ENCODE results near the gene TPSD1.
A peak's percentile ranks its signal among the peaks of the same experiment; 100 is the strongest.
"Not testable (repeated sequence)": the region's sequence is repeated elsewhere in the genome, so short reads cannot be mapped to it uniquely, and the experiment has no call there.

Gene TPSD1

GRCh38 chr16:1281517-1281916 is 25.6 kb downstream of the TPSD1 start:
- DNase-seq (ENCODE audit: low spot score) = no peak

DNA sequence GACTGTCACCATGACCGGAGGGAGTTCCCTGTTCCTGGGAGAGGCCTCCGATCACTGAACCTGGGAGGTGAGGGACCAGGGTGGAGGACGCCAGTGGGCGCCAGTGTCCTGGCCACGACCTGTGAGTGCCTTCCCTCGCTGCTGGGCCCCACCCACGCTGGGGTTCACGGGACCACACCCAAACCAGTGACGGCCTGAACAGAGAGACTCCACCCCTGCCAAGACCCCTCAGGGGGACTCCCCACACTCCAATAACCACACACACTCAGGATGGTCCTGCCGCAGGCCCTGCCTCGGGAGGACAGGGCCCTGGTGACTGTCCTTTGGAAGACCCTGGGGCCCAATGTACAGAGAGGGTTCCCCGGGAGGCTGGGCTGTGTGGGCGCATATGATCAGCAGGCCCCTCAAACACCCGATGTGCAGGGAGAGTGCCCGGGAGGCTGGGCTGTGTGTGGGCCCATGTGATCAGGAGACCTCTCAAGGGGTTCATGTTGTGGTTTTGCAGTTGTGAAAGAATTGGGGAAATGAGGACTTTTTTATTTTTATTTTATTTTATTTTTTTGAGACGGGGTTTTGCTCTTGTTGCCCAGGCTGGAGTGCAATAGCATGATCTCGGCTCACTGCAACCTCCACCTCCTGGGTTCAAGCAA is 26.6 kb downstream of the TPSD1 start:
- no peak for DNase-seq (ENCODE audit: low spot score)

DNA sequence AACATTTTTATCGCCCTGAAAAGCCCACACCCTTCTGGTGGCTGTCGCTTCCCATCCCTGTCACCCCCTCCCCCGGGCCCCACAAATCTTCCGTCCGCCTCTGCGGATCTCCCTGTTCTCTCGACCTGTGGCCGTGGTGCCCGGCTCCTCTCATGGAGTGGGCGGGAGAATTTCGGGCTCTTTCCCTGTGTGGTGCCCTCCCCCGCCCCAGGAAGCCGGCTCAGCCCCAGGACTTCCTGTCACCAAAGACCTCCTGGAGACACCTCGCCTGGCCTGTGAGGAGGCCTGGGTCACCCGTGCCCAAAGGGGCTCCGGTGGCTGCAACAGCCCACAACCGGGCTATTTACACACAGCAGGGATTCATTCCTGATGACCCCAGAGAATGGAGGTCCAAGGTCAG is 27.4 kb downstream of the TPSD1 start:
- no peak for DNase-seq (ENCODE audit: low spot score)

- no peak for DNase-seq (ENCODE audit: low spot score)
Measured at GRCh38 chr16:1283996-1284616, 28.2 kb downstream of the TPSD1 start.

DNA sequence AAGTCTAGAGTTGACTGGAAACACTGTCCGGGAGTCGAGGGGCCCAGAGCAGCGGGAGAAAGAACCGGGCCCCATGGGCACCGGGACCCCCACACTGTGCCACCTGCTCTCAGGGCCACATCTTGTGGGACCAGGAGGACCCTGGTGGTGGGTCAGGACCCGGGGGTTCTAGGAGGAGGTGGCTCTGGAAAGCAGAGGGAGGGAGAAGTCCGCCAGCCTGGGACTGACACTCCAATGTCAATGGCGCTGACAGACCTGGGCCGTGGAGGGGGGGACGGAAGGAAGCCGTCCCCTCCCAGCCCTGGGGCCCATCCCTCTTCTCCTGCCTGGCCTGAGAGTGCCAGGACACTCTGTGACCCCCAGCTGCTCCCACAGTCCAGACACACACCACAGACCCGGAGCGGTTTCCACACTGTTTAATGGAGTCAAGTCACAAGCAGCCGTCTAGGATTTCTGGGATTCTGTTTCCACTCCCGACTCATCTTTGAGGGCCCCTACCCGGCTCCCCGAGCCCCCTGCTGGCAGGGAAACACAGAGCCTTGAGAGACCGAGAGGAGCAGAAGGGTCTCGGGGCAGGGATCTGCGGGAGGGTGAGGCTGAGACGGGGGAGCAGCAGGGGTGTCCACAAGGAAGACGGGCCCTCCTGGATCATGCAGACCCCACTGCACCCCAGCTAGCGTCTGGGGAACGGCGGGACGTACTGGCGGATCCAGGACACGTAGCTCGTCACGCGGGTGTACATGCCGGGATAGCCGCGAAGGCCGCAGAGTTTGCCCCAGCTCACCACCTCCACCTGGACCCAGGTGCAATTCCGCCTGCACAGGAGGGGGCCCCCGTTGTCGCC is 30.0 kb downstream of the TPSD1 start:
- DNase-seq (ENCODE audit: low spot score) = no peak

DNA sequence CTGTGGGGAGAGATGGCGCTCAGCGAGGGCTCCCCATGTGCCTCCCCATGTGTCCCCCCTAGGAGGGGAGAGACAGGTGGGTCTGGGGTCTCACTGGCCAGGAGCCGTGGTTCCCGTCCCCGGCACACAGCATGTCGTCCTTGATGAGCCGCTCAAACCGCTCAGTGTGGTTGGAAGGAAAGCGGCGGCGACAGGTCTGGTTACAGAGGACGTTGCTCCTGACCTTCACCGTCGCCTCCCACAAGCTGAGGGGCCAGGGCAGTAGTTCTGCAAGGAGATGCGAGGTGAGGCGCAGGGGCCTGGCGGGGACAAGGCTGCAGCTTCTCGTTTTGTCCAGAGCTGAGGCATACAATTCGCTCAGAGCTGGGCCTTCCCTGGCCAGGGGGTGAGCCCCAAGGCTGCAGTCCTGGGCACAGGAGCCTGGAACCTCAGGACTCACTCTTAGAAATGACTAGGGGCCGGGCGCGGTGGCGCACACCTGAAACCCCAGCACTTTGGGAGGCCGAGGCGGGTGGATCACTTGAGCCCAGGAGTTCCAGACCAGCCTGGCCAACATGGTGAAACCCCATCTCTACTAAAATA is 30.7 kb downstream of the TPSD1 start:
- no peak for DNase-seq (ENCODE audit: low spot score)

- DNase-seq (ENCODE audit: low spot score) = no peak
Measured at GRCh38 chr16:1287982-1288670, 32.3 kb downstream of the TPSD1 start.

GRCh38 chr16:1288813-1289476 is 33.1 kb downstream of the TPSD1 start:
- no peak for DNase-seq (ENCODE audit: low spot score)

DNA sequence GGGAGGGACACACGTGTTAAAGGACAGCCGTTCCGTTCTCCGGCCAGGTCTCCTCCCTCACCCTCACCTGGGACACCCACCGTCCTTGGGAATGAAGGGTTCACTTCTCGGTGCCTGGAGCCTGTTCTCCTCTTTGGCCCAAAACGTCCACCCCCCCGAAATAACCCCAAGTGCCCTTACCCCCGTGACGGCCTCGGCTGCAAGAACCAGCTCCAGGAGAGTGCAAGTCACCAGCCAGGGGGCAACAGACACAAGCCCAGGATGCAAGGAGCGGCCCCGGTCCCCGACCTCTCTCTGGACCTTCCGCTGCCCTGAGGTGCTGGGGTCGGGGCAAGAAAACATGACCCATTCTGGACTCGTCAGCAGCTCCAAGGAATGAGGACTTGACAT is 33.6 kb downstream of the TPSD1 start:
- DNase-seq (ENCODE audit: low spot score) = no peak

GRCh38 chr16:1290063-1290501 is 34.2 kb downstream of the TPSD1 start:
- no peak for DNase-seq (ENCODE audit: low spot score)

DNA sequence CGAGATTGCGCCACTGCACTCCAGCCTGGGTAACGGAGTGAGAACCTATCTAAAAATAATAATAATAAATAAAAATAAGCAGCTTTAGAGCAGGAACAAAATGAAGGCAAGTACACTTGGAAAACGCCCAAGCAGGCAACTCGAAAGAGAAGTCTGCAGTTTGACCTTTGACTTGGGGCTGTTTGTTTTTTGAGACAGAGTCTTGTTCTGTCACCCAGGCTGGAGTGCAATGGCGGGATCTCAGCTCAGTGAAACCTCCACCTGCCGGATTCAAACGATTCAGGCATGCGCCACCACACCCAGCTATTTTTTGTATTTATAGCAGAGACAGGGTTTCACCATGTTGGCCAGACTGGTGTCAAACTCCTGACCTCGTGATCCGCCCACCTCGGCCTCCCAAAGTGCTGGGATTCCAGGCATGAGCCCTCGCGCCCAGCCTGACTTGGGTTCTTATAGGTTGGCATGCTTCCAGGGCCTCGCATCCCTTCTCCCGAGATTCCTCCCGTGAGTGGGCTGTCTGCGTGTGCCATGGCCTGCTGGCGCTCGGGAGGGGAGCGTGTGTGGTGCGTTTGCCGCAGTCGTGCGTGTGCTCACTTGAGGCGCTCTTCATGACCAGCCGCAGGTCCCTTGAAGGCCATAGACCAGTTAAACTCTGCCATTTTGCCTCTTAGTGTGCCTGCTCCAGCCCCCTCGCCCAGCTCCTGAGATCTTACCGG is 35.1 kb downstream of the TPSD1 start:
- DNase-seq (ENCODE audit: low spot score) = peak; percentile 12

DNA sequence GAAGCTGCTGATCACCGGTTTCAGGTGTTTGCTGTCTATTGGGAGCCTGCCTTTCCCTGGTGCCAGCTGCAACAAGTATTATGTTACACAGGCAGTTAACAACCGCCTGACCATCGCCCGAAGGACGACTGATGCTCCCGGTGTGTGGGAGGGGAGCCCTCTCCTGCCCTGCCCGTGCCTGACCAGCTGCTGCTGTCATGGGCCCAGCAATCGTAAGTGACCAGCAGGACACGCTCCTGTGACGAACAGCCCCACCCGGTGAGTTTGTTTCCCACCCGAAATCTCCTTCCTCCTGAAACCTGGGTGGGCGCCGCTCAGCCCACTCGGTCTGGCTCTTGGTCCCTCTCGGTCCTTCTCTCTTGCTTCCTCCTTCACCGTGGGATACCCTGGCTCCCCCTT is 35.7 kb downstream of the TPSD1 start:
- no peak for DNase-seq (ENCODE audit: low spot score)

DNA sequence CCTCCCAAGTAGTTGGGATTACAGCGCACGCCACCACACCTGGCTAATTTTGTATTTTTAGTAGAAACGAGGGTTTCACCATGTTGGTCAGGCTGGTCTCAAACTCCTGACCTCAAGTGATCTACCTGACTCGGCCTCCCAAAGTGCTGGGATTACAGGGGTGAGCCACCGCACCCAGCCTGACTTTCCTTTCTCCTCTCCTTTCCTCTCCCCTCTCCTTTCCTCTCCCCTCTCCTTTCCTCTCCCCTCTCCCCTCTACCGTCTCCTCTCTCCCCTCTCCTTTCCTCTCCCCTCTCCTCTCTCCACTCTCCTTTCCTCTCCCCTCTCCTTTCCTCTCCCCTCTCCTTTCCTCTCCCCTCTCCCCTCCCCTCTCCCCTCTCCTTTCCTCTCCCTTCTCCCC is 36.3 kb downstream of the TPSD1 start:
- DNase-seq (ENCODE audit: low spot score) = not testable (repeated sequence)

DNA sequence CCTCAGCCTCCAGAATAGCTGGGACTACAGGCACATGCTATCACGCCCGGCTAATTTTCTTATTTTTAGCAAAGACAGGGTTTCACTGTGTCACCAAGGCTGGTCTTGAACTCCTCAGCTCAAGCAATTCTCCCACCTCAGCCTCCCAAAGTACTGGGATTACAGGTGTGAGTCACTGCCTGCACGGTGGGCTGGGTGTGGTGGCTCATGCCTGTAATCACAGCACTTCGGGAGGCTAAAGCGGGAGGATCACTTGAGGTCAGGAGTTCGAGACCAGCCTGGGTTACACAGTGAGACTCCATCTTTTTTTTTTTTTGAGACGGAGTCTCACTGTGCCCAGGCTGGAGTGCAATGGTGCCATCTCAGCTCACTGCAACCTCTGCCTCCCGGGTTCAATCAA is 36.9 kb downstream of the TPSD1 start:
- not testable (repeated sequence) for DNase-seq (ENCODE audit: low spot score)

DNA sequence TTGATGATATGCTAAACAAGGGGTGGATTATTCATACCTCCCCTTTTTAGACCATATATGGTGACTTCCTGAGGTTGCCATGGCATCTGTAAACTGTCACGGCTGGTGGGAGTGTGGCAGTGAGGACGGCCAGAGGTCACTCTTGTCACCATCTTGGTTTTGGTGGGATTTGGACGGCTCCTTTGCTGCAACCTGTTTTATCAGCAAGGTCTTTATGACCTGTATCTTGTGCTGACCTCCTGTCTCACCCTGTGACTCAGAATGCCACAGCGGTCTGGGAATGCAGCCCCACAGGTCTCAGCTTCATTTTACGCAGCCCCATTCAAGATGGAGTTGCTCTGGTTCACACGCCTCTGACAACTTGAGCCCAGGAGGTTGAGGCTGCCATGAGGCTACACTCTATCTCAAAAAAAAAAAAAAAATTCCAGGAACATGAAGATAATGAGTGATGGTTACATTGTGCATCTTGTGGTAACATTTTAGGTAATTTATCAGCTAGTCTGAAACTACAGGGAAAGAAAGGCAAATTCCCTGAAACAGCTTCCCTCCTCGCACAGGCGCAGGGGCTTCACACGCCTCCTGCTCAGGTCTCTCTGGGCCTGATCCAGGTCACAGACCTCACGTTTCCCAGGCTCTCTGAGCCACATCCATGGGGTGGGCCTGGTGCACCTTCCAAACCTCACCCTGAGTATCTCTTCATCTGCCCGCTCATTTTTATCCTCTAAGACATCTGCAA is 38.2 kb downstream of the TPSD1 start:
- DNase-seq (ENCODE audit: low spot score) = no peak

DNA sequence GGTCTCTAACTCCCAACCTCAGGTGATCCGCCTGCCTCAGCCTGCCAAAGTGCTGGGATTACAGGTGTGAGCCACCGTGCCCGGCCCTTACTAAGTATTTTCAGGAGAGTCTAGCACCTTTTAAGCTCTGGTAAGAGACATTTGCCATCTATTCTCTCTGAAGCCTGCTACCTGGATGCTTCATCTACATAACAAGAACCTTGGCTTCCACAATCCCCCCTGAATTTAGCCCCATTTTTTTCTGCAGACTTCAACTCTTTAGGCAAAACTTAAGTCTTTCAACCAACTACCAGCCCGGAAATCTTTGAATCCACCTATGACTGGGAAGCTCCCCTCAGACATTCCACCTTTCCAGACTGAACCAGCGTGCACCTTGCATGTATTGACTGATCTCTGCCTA is 39.6 kb downstream of the TPSD1 start:
- DNase-seq (ENCODE audit: low spot score) = no peak

GRCh38 chr16:1296688-1297017 is 40.8 kb downstream of the TPSD1 start:
- DNase-seq (ENCODE audit: low spot score) = not testable (repeated sequence)

DNA sequence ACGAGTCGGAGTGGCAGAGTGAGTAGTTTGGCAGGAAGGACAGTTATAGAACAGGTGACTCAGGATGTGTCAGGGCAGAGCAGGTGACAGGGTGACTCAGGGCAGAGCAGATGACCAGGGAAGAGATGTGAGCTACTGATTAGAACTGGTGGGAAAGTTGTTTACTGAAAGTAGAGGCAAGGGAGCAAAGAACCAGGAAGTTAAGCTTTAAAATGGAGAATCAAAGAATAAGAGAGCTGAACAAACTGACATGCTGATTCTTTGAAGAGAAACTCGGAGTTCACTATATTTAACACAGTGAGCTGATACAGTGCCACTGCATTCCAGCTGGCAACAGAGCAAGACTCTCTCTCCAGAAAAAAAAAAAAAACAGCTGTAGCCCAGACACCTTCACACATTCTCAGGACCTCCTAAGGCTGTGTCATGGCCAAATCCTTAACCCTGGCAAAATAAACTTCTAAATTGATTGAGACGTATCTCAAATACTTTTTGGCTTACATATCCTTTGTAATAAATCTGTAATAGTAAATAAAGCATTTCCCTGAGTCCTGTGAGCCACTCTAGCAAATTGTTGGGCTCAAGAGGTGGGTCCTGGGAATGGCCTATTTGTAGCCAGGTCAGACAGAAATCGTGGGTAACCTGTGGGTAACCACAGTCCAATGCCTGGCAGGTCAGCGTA is 41.3 kb downstream of the TPSD1 start:
- peak; percentile 94 for DNase-seq (ENCODE audit: low spot score)

- DNase-seq (ENCODE audit: low spot score) = no peak
Measured at GRCh38 chr16:1298406-1298805, 42.5 kb downstream of the TPSD1 start.

All from LoVo (cell line).